Measurements from ENCODE around the gene SPTLC2. TPM values are rescaled to one million over a fixed set of nuclear protein-coding genes. Genes with fewer than 3 reads are reported as not detected.

SPTLC2 gene
- total RNA-seq, 1 donor from 2014 or later, result 33.0 TPM

DNA sequence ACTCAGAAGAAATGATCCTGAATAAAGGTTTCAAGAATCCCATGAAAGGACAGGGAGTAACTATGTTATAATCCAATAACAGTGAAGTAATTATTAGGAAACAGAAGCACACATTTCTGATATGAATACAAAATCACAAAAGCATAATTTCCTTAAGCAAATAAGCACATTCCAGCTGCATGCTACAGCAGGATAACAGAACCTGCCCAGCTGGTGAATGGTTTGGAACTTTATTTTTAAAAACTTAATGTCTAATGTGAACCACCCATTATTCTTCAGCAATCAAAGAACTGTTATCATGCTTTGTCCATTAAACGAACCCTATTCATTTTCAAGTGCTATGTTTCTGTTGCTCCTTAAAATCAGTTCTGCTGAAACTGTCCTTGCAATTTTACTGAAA lies 13.4 kb downstream of the SPTLC2 start:
- H3K27me3 ChIP-seq (ENCODE audit: control insufficient read depth, insufficient read depth, low read length), result no peaks in the 10 kb centered on the region
- H3K4me3 ChIP-seq (ENCODE audit: low read depth, low read length), result no peak overlapping the region
- DNase-seq (ENCODE audit: low read depth), result no peak
- TF ChIP-seq, protein P1, sequence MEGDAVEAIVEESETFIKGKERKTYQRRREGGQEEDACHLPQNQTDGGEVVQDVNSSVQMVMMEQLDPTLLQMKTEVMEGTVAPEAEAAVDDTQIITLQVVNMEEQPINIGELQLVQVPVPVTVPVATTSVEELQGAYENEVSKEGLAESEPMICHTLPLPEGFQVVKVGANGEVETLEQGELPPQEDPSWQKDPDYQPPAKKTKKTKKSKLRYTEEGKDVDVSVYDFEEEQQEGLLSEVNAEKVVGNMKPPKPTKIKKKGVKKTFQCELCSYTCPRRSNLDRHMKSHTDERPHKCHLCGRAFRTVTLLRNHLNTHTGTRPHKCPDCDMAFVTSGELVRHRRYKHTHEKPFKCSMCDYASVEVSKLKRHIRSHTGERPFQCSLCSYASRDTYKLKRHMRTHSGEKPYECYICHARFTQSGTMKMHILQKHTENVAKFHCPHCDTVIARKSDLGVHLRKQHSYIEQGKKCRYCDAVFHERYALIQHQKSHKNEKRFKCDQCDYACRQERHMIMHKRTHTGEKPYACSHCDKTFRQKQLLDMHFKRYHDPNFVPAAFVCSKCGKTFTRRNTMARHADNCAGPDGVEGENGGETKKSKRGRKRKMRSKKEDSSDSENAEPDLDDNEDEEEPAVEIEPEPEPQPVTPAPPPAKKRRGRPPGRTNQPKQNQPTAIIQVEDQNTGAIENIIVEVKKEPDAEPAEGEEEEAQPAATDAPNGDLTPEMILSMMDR (IDR thresholded peaks at IDR 0.05; ENCODE audit: insufficient read depth, low read length, poor library complexity, severe bottlenecking), result no peak
- H3K36me3 ChIP-seq (ENCODE audit: control insufficient read depth, insufficient read depth, low read length), result no peaks in the 10 kb centered on the region

DNA sequence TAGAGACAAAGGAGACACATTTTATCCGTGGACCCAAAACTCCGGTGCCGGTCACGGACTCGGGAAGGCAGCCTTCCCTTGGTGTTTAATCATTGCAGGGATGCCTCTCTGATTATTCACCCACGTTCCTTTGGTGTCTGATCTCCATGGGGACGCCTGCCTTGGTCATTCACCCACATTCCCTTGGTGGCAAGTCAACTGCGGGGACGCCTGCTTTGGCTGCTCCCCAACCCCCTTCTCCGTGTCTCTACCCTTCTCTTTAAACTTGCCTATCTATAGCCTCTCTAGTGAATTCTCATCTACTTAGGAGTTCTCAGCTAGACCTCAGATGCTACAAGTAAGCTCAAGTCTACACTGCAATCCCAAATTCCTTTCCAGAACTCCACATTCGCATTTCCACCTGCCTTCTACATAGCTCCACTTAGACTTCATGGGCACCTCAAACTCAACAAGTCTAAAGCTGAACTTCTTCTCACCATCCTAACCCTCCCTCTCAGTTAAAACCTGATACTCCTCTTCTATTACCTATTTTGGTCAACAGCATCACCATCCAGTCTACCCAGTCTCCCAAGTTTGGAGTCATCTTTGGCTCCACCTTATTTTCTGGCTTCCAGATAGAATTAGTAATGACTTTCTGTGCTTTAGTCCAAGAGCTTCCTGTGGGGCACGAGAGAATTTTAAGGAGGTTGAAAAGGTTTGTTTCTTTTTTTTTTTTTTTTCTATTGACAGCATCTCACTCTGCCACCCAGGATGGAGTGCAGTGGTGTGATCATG lies 14.4 kb downstream of the SPTLC2 start:
- no peak for DNase-seq (ENCODE audit: low read depth)
- H3K27me3 ChIP-seq (ENCODE audit: control insufficient read depth, insufficient read depth, low read length), result no peaks in the 10 kb centered on the region
- TF ChIP-seq, protein P1 (IDR thresholded peaks at IDR 0.05; ENCODE audit: insufficient read depth, low read length, poor library complexity, severe bottlenecking), result no peak
- H3K36me3 ChIP-seq (ENCODE audit: control insufficient read depth, insufficient read depth, low read length), result no peaks in the 10 kb centered on the region
- H3K4me3 ChIP-seq (ENCODE audit: low read depth, low read length), result no peak overlapping the region

DNA sequence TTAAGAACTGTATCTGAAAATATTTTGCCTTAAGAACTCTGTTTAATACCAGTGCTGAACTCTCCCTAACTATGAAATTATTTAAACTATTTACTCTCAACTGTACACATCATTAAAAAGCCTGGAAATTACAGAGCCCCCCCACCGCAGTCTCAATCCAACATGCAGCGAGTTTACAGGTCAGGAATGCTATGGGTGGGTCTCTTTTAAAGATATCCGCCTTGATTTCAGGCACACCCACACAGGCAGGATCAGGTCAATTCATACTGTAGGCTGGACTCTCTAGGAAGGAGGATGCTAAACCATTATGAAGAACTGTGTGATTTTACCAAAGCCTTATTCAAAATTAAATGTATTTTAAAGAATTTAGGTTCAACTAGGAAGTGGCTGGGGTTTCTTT lies 16.5 kb downstream of the SPTLC2 start:
- no peak for DNase-seq (ENCODE audit: low read depth)
- Histone ChIP-seq H3K27me3 (ENCODE audit: control insufficient read depth, insufficient read depth, low read length) (no peaks in the 10 kb centered on the region), H3K4me3 (ENCODE audit: low read depth, low read length) (no peak overlapping the region), H3K36me3 (ENCODE audit: control insufficient read depth, insufficient read depth, low read length) (no peaks in the 10 kb centered on the region)
- TF ChIP-seq, protein P1 (IDR thresholded peaks at IDR 0.05; ENCODE audit: insufficient read depth, low read length, poor library complexity, severe bottlenecking), result no peak

DNA sequence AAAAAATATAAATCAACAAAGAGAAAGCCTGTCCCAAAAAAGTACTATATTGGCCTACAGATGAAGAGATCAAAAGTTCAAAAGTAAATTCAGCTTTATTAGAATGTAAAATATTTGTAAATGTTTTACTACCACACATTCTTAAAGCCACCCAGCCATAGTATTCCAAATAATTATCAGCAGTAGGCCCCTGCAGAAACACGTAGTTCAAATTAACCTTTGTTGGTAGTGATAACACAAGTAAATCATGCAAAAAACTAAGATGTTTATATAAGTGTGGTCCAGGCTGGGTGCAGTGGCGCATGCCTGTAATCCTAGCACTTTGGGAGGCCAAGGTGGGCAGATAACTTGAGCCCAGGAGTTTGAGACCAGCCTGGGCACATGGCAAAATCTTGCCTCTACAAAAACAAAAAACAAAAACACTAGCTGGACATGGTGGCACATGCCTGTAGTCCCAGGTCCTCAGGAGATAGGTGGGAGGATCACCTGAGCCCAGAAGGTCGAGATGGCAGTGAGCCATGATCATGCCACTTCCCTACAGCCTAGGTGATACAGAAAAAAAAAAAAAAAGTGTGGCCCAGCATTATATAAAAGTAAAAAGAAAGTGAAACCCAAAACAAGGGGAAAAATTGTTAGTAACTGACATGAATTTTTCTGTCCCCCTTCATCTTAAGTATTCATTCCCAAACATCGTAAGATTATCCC lies 17.9 kb downstream of the SPTLC2 start:
- no peak for DNase-seq (ENCODE audit: low read depth)
- TF ChIP-seq, protein P1 (IDR thresholded peaks at IDR 0.05; ENCODE audit: insufficient read depth, low read length, poor library complexity, severe bottlenecking), result no peak
- Histone ChIP-seq H3K27me3 (ENCODE audit: control insufficient read depth, insufficient read depth, low read length) (no peaks in the 10 kb centered on the region), H3K36me3 (ENCODE audit: control insufficient read depth, insufficient read depth, low read length) (no peaks in the 10 kb centered on the region), H3K4me3 (ENCODE audit: low read depth, low read length) (no peak overlapping the region)

DNA sequence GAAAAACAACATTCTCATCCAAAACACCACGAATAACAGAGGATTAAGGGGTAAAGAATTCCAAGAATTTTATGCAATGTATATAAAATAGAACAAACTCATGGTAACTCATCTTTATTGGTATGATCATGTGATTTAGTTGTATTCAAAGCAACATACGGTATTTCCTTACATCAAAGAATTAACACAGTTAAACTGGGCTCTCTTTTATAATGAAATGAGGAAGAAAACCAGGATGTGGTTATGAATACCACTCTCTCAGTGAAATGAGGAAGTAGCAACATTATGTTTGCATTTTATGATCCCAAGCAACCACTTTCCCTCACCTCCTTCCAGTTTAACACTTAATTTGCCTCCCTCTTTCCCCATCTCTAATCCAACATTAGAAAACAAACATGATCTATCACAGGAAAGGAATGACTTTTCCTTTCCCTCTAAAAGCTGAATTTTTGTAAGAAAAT lies 22.9 kb downstream of the SPTLC2 start:
- no peaks in the 10 kb centered on the region for H3K36me3 ChIP-seq (ENCODE audit: control insufficient read depth, insufficient read depth, low read length)
- no peak for DNase-seq (ENCODE audit: low read depth)
- H3K4me3 ChIP-seq (ENCODE audit: low read depth, low read length), result no peak overlapping the region
- no peaks in the 10 kb centered on the region for H3K27me3 ChIP-seq (ENCODE audit: control insufficient read depth, insufficient read depth, low read length)
- TF ChIP-seq, protein P1 (IDR thresholded peaks at IDR 0.05; ENCODE audit: insufficient read depth, low read length, poor library complexity, severe bottlenecking), result no peak

Measured in kidney epithelial cell (primary cell).